ENCODE measurements around the gene AKNAD1. TPM values are rescaled to one million over a fixed set of nuclear protein-coding genes. Genes with fewer than 3 reads are reported as not detected.

Gene AKNAD1
- total RNA-seq, 2 experiments from 2014 or later, result not detected

- ATAC-seq, result no peak
- Mint-ChIP-seq H3K4me3 (no peak overlapping the region), H3K27ac (no peak overlapping the region), H3K27me3 (no peaks in the 10 kb centered on the region), H3K9me3 (no peaks in the 10 kb centered on the region), H3K4me1 (ENCODE audit: low read depth) (no peaks in the 10 kb centered on the region), H3K36me3 (ENCODE audit: low read depth) (no peaks in the 10 kb centered on the region)
- intact Hi-C loops (cut with micrococcal nuclease), result no loop called here
- CTCF ChIA-PET, result interaction anchor here (0.9 to 9.3 kb wide), 4 partner anchors 9 to 73 kb away, joined by 3 to 184 read pairs (median 27); no protein-coding TSS in a partner anchor
- no peak for DNase-seq
- TF ChIP-seq, protein P1, sequence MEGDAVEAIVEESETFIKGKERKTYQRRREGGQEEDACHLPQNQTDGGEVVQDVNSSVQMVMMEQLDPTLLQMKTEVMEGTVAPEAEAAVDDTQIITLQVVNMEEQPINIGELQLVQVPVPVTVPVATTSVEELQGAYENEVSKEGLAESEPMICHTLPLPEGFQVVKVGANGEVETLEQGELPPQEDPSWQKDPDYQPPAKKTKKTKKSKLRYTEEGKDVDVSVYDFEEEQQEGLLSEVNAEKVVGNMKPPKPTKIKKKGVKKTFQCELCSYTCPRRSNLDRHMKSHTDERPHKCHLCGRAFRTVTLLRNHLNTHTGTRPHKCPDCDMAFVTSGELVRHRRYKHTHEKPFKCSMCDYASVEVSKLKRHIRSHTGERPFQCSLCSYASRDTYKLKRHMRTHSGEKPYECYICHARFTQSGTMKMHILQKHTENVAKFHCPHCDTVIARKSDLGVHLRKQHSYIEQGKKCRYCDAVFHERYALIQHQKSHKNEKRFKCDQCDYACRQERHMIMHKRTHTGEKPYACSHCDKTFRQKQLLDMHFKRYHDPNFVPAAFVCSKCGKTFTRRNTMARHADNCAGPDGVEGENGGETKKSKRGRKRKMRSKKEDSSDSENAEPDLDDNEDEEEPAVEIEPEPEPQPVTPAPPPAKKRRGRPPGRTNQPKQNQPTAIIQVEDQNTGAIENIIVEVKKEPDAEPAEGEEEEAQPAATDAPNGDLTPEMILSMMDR (IDR thresholded peaks at IDR 0.05), result no peak
- POLR2A ChIA-PET, result no interaction called here
These were observed 25.7 kb downstream of the AKNAD1 start for GRCh38 chr1:108831225-108831624.

GRCh38 chr1:108830119-108831008 is 26.5 kb downstream of the AKNAD1 start:
- Mint-ChIP-seq H3K4me3 (no peak overlapping the region), H3K27me3 (no peaks in the 10 kb centered on the region), H3K9me3 (no peaks in the 10 kb centered on the region), H3K36me3 (ENCODE audit: low read depth) (no peaks in the 10 kb centered on the region), H3K4me1 (ENCODE audit: low read depth) (no peaks in the 10 kb centered on the region), H3K27ac (no peak overlapping the region)
- ATAC-seq (no peak), DNase-seq (no peak)
- ChIA-PET CTCF (interaction anchor here (1.3 to 9.3 kb wide), 5 partner anchors 12 to 308 kb away, joined by 3 to 184 read pairs (median 51); partner anchors contain the start of gene ELAPOR1), POLR2A (no interaction called here)
- intact Hi-C loops (cut with micrococcal nuclease), result no loop called here
- TF ChIP-seq, protein P1 (IDR thresholded peaks at IDR 0.05), result no peak

DNA sequence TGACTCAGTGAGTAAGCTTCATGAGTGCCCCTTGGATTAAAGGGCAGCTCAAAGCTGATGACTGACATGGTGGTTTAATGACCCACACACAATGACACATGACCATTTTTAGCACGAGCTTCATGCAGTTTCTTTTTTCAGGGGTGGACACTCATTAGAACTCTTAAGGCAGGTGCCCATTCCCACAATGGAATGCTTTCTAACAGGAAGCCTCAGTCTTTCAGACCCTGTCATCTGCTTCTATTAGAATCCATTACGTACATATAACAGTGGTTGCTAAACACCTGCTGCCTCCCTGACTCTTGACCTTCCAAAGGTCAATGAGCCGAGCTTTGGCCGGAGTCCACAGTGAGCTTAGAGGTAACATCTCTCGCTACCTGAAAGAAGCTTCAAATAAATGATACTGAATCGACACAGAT is 27.4 kb downstream of the AKNAD1 start:
- TF ChIP-seq, protein P1 (IDR thresholded peaks at IDR 0.05), result no peak
- Mint-ChIP-seq H3K4me3 (no peak overlapping the region), H3K27me3 (no peaks in the 10 kb centered on the region), H3K36me3 (ENCODE audit: low read depth) (no peaks in the 10 kb centered on the region), H3K9me3 (no peaks in the 10 kb centered on the region), H3K4me1 (ENCODE audit: low read depth) (no peaks in the 10 kb centered on the region), H3K27ac (no peak overlapping the region)
- intact Hi-C loops (cut with micrococcal nuclease), result loop anchor here (10.0 kb wide), 1 partner anchor 285 kb away; the partner anchor contains the start of gene ELAPOR1
- ATAC-seq (no peak), DNase-seq (no peak)
- POLR2A ChIA-PET, result no interaction called here
- CTCF ChIA-PET, result interaction anchor here (1.1 to 9.3 kb wide), 16 partner anchors 8 to 307 kb away, joined by 3 to 184 read pairs (median 11); partner anchors contain the start of genes ELAPOR1 and GPSM2

- Mint-ChIP-seq H3K9me3 (no peaks in the 10 kb centered on the region), H3K36me3 (ENCODE audit: low read depth) (no peaks in the 10 kb centered on the region), H3K4me1 (ENCODE audit: low read depth) (no peaks in the 10 kb centered on the region), H3K27ac (no peak overlapping the region), H3K4me3 (no peak overlapping the region), H3K27me3 (no peaks in the 10 kb centered on the region)
- ChIA-PET CTCF (interaction anchor here (0.6 to 9.3 kb wide), 46 partner anchors 9 to 285 kb away, joined by 3 to 184 read pairs (median 4); partner anchors contain the start of genes AKNAD1, ELAPOR1 and GPSM2), POLR2A (interaction anchor here (0.6 kb wide), 1 partner anchor 76 kb away, joined by 3 read pairs; no protein-coding TSS in a partner anchor)
- TF ChIP-seq, protein P1 (IDR thresholded peaks at IDR 0.05), result peak; percentile 74
- ATAC-seq, result peak; percentile 74
- intact Hi-C loops (cut with micrococcal nuclease), result loop anchor here (1.0 to 10.0 kb wide), 2 partner anchors 70 to 286 kb away; partner anchors contain the start of gene ELAPOR1
- DNase-seq, result peak; percentile 86
These were observed 28.6 kb downstream of the AKNAD1 start for GRCh38 chr1:108828074-108828961.

Data from activated CD8-positive, alpha-beta T cell treated with anti-CD3 and anti-CD28 coated beads for 36 hours (primary cell).